ENCODE data around the gene MASP1. TPM values are rescaled to one million over a fixed set of nuclear protein-coding genes. Genes with fewer than 3 reads are reported as not detected.

MASP1 gene
- total RNA-seq, 6 experiments from 2014 or later: 84.6 to 146 (median 114) TPM

DNA sequence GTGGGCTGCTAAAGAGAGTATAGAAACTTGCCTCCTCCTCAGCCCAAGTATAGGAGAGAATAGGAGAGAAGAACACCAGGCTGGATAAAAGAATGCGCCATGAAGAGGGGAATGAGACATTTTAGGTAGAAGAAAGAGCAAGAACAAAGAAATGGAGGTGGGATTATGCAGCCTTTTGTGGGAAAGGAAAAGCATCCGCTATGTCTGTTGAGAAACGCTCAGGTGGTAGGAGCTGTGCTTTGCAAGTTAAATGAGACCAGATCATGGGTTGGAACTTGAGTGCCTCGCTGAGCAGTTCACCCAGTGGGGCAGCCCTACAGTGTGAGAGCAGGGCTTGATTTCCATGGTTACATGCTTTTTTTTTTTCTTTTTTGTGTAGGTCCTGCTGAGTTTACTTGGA is 105.8 kb downstream of the MASP1 start:
- Histone ChIP-seq H3K4me3 (no peak overlapping the region), H3K4me1 (no peaks in the 10 kb centered on the region), H3K36me3 (no peaks in the 10 kb centered on the region), H3K27me3 (no peaks in the 10 kb centered on the region), H3K9me3 (no peaks in the 10 kb centered on the region), H3K27ac (no peak overlapping the region)
- intact Hi-C loops (cut with DNase I): no loop called here
- DNase-seq (no peak), ATAC-seq (no peak)
- TF ChIP-seq, protein P1, sequence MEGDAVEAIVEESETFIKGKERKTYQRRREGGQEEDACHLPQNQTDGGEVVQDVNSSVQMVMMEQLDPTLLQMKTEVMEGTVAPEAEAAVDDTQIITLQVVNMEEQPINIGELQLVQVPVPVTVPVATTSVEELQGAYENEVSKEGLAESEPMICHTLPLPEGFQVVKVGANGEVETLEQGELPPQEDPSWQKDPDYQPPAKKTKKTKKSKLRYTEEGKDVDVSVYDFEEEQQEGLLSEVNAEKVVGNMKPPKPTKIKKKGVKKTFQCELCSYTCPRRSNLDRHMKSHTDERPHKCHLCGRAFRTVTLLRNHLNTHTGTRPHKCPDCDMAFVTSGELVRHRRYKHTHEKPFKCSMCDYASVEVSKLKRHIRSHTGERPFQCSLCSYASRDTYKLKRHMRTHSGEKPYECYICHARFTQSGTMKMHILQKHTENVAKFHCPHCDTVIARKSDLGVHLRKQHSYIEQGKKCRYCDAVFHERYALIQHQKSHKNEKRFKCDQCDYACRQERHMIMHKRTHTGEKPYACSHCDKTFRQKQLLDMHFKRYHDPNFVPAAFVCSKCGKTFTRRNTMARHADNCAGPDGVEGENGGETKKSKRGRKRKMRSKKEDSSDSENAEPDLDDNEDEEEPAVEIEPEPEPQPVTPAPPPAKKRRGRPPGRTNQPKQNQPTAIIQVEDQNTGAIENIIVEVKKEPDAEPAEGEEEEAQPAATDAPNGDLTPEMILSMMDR (IDR thresholded peaks at IDR 0.05): no peak
- TF ChIP-seq POLR2A (IDR thresholded peaks at IDR 0.05): no peak
- WGBS (ENCODE audit: insufficient coverage, low coverage, low lambda C conversion rate, missing lambda C conversion rate): 84% methylated on average over 4 of the region's 4 CpGs

Other genes starting within 250 kb of the MASP1 start
- 10 to 100 TPM in 1 of 6 experiments, 1 to 10 TPM in 5; 1.2 to 10.5 (median 2.9) TPM for gene RPL39L, start 152.2 kb downstream of the MASP1 start, total RNA-seq
- not detected for gene RTP1, start 94.3 kb downstream of the MASP1 start, total RNA-seq
- gene RTP4, start 76.6 kb upstream of the MASP1 start, total RNA-seq: 1 to 10 TPM in 5 of 6 experiments, under 1 TPM in 1; 0.92 to 3.2 (median 2.0) TPM